Right atrium auricular region (tissue), 2 donors: ENCODE results near the gene KCNH5. TPM values are rescaled to one million over a fixed set of nuclear protein-coding genes. Genes with fewer than 3 reads are reported as not detected.

ENCODE experiments used
- DNase-seq: peaks from one replicate; pipeline ENCODE4 v3.0.0-alpha.2; 2019; ENCODE audit warnings: low spot score
- H3K27ac ChIP-seq, 2 donors: fragments of 200-600 bp; sonication (generic); 1 replicate in 1 of 2; 2 replicates in 1 of 2; pipeline ENCODE4 v1.5.1; 2016 to 2019
- H3K27me3 ChIP-seq, 2 donors: fragments of 200-600 bp; sonication (generic); one replicate each; pipeline versions ENCODE4 v1.5.1 to v1.6.0; 2017 to 2019
- H3K36me3 ChIP-seq: fragments of 200-600 bp; sonication (generic); one replicate; pipeline ENCODE4 v1.5.1; 2016
- H3K4me1 ChIP-seq, 2 donors: fragments of 200-600 bp; sonication (generic); one replicate each; pipeline versions ENCODE4 v1.5.1 to v1.6.0; 2017 to 2019
- H3K4me3 ChIP-seq, 2 donors: fragments of 200-600 bp; sonication (generic); 1 replicate in 1 of 2; 2 replicates in 1 of 2; pipeline ENCODE4 v1.5.1; 2017 to 2019; ENCODE audit warnings: mild to moderate bottlenecking in 1 of 2, moderate library complexity in 1 of 2
- H3K9me3 ChIP-seq, 2 donors: fragments of 200-600 bp; sonication (generic); one replicate each; pipeline ENCODE4 v1.5.1; 2019
- total RNA-seq, 2 donors: library from RNA; depleted of rRNA; stranded (reverse); fragments of >200 nt; gene quantifications; one replicate each; pipeline ENCODE4 v1.1.0, GENCODE V29; 2016
- TF ChIP-seq, protein P1 (sequence below), 2 donors: fragments of 200-600 bp; sonication (generic); IDR thresholded peaks; one replicate each; pipeline ENCODE4 v1.5.1; 2019; ENCODE audit warnings: antibody characterized with exemption in 2 of 2

The KCNH5 gene
- total RNA-seq, 2 donors from 2014 or later, result 1.3 TPM; not detected in 1

DNA sequence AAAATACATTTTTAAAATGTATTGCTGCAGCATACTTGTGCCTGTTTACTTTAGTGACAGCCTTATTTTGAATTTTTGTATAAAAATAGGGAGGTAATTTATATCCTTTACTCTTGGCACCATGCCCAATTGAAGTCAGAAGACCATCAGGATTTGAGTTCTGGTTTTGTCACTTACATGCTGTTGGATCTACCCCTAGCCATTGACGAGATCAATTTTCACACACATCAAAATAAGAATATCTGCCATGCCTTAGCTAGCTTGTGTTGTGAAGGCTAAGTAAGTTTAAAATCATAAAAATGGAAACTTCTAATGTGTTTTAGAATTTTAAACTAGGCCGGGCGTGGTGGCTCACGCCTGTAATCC, 381.8 kb downstream of the KCNH5 start:
- TF ChIP-seq, protein P1, sequence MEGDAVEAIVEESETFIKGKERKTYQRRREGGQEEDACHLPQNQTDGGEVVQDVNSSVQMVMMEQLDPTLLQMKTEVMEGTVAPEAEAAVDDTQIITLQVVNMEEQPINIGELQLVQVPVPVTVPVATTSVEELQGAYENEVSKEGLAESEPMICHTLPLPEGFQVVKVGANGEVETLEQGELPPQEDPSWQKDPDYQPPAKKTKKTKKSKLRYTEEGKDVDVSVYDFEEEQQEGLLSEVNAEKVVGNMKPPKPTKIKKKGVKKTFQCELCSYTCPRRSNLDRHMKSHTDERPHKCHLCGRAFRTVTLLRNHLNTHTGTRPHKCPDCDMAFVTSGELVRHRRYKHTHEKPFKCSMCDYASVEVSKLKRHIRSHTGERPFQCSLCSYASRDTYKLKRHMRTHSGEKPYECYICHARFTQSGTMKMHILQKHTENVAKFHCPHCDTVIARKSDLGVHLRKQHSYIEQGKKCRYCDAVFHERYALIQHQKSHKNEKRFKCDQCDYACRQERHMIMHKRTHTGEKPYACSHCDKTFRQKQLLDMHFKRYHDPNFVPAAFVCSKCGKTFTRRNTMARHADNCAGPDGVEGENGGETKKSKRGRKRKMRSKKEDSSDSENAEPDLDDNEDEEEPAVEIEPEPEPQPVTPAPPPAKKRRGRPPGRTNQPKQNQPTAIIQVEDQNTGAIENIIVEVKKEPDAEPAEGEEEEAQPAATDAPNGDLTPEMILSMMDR (IDR thresholded peaks at IDR 0.05), result no peak
- no peaks in the 10 kb centered on the region for H3K27me3 ChIP-seq

GRCh38 chr14:62662811-62663455, 382.3 kb downstream of the KCNH5 start:
- Histone ChIP-seq H3K9me3 (no peaks in the 10 kb centered on the region), H3K27me3 (no peaks in the 10 kb centered on the region), H3K4me3 (no peak overlapping the region), H3K27ac (no peak overlapping the region), H3K4me1 (no peaks in the 10 kb centered on the region), H3K36me3 (no peaks in the 10 kb centered on the region)
- TF ChIP-seq, protein P1 (IDR thresholded peaks at IDR 0.05), result no peak
- DNase-seq, result no peak

More for the DNA sequence above, 381.8 kb downstream of the KCNH5 start:
- H3K4me1 ChIP-seq, result no peaks in the 10 kb centered on the region
- H3K9me3 ChIP-seq, result no peaks in the 10 kb centered on the region
- H3K36me3 ChIP-seq, result no peaks in the 10 kb centered on the region
- DNase-seq, result no peak
- no peak overlapping the region for H3K27ac ChIP-seq
- H3K4me3 ChIP-seq, result no peak overlapping the region

GRCh38 chr14:62661818-62662217, 383.4 kb downstream of the KCNH5 start:
- Histone ChIP-seq H3K27me3 (no peaks in the 10 kb centered on the region), H3K9me3 (no peaks in the 10 kb centered on the region), H3K4me3 (no peak overlapping the region), H3K27ac (no peak overlapping the region), H3K36me3 (no peaks in the 10 kb centered on the region), H3K4me1 (no peaks in the 10 kb centered on the region)
- DNase-seq, result no peak
- TF ChIP-seq, protein P1 (IDR thresholded peaks at IDR 0.05), result no peak

DNA sequence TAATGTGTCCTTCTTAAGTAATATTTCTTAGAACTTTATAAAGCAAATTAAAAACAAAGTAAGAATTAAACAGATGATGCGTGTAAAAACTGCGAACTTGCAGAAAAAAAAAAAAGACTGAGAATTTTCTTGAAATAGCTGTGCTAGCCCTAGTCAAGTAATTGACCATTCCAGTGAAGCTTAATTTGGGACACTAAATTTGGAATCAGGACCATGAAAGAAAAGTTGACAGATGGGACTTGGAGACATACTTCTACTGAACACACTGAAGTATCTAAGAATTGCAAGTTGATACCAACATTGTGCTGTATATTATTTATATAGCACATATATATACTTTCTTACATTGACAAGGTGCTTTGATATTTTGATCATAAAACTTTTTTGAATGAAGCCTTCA, 386.6 kb downstream of the KCNH5 start:
- Histone ChIP-seq H3K4me3 (no peak overlapping the region), H3K27ac (no peak overlapping the region), H3K4me1 (no peaks in the 10 kb centered on the region), H3K9me3 (no peaks in the 10 kb centered on the region), H3K36me3 (no peaks in the 10 kb centered on the region), H3K27me3 (no peaks in the 10 kb centered on the region)
- TF ChIP-seq, protein P1 (IDR thresholded peaks at IDR 0.05), result no peak
- no peak for DNase-seq

- DNase-seq, result no peak
- Histone ChIP-seq H3K27ac (no peak overlapping the region), H3K27me3 (no peaks in the 10 kb centered on the region), H3K9me3 (no peaks in the 10 kb centered on the region), H3K4me1 (no peaks in the 10 kb centered on the region), H3K4me3 (no peak overlapping the region), H3K36me3 (no peaks in the 10 kb centered on the region)
- TF ChIP-seq, protein P1 (IDR thresholded peaks at IDR 0.05), result no peak
These were observed 387.9 kb downstream of the KCNH5 start for GRCh38 chr14:62657376-62657775.

DNA sequence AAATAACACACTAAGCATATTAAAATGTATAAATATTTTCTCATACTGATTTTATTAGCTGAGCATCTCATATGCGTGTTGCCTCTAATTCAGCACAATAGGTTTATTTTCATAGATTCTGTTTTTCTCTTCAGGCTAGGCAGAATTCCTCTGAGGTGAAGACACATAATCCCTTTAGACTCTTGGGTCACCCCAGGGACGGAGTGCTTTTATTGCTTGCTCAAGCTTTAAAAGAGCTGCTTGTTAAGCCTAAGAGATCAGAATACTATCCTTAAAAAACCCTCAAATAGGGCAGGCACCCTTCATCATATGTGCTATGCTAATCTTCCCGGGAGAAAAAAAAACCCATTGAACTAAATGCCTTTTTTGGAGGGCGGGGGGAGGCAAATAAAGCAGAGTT, 390.1 kb downstream of the KCNH5 start:
- H3K9me3 ChIP-seq, result no peaks in the 10 kb centered on the region
- DNase-seq, result no peak
- no peak overlapping the region for H3K27ac ChIP-seq
- no peaks in the 10 kb centered on the region for H3K36me3 ChIP-seq
- no peak overlapping the region for H3K4me3 ChIP-seq
- H3K27me3 ChIP-seq, result no peaks in the 10 kb centered on the region
- no peaks in the 10 kb centered on the region for H3K4me1 ChIP-seq
- TF ChIP-seq, protein P1 (IDR thresholded peaks at IDR 0.05), result no peak
